HG03135 (cell line): ENCODE data around the gene ENPP1.
"Not testable (repeated sequence)": the region's sequence is repeated elsewhere in the genome, so short reads cannot be mapped to it uniquely, and the experiment has no call there.

Source experiments
- ATAC-seq: cut with Tn5 transposase; IDR thresholded peaks from one replicate; pipeline ENCODE4 v1.9.1; 2021; ENCODE audit warnings: mild to moderate bottlenecking, moderate library complexity; ENCODE audit not compliant: unreplicated experiment

Gene ENPP1

GRCh38 chr6:131828080-131828479 lies 20.3 kb downstream of the ENPP1 start:
- ATAC-seq: no peak

GRCh38 chr6:131828951-131829350 lies 21.1 kb downstream of the ENPP1 start:
- ATAC-seq: no peak

- ATAC-seq: no peak
Observed at GRCh38 chr6:131831392-131831791, 23.6 kb downstream of the ENPP1 start.

- ATAC-seq: no peak
Observed at GRCh38 chr6:131831886-131832285, 24.1 kb downstream of the ENPP1 start.

GRCh38 chr6:131832363-131832762 lies 24.5 kb downstream of the ENPP1 start:
- no peak for ATAC-seq

- ATAC-seq: no peak
Observed at GRCh38 chr6:131838051-131838450, 30.2 kb downstream of the ENPP1 start.

- no peak for ATAC-seq
Observed at GRCh38 chr6:131839388-131839787, 31.6 kb downstream of the ENPP1 start.

GRCh38 chr6:131840441-131840840 lies 32.6 kb downstream of the ENPP1 start:
- ATAC-seq: no peak

- ATAC-seq: no peak
Observed at GRCh38 chr6:131840936-131841583, 33.2 kb downstream of the ENPP1 start.

GRCh38 chr6:131843768-131844167 lies 35.9 kb downstream of the ENPP1 start:
- ATAC-seq: no peak

- ATAC-seq: no peak
Observed at GRCh38 chr6:131844243-131844841, 36.5 kb downstream of the ENPP1 start.

- no peak for ATAC-seq
Observed at GRCh38 chr6:131846023-131846663, 38.3 kb downstream of the ENPP1 start.

- no peak for ATAC-seq
Observed at GRCh38 chr6:131846905-131847304, 39.1 kb downstream of the ENPP1 start.

- no peak for ATAC-seq
Observed at GRCh38 chr6:131849799-131850198, 42.0 kb downstream of the ENPP1 start.

GRCh38 chr6:131851049-131851769 lies 43.4 kb downstream of the ENPP1 start:
- no peak for ATAC-seq

- ATAC-seq: no peak
Observed at GRCh38 chr6:131852200-131852599, 44.4 kb downstream of the ENPP1 start.

- no peak for ATAC-seq
Observed at GRCh38 chr6:131854803-131855202, 47.0 kb downstream of the ENPP1 start.

GRCh38 chr6:131858765-131859415 lies 51.1 kb downstream of the ENPP1 start:
- ATAC-seq: no peak

GRCh38 chr6:131859658-131860057 lies 51.8 kb downstream of the ENPP1 start:
- ATAC-seq: not testable (repeated sequence)

- ATAC-seq: no peak
Observed at GRCh38 chr6:131861381-131861780, 53.6 kb downstream of the ENPP1 start.

- no peak for ATAC-seq
Observed at GRCh38 chr6:131862476-131862875, 54.7 kb downstream of the ENPP1 start.
